ENCODE results near the gene XPO4.

The XPO4 gene

GRCh38 chr13:20803180-20803965 is 99.2 kb downstream of the XPO4 start:
- H3K36me3 ChIP-seq (ENCODE audit: control insufficient read depth, insufficient read depth, low read length) = no peaks in the 10 kb centered on the region
- no peak overlapping the region for H3K4me2 ChIP-seq (ENCODE audit: low read length)
- no peaks in the 10 kb centered on the region for H3K9me3 ChIP-seq (ENCODE audit: control insufficient read depth, low read length)
- H3K27ac ChIP-seq = no peak overlapping the region
- no peak overlapping the region for H3K9ac ChIP-seq
- H2AFZ ChIP-seq = no peak overlapping the region
- no peaks in the 10 kb centered on the region for H3K27me3 ChIP-seq (ENCODE audit: control insufficient read depth, insufficient read depth, low read length)
- H3K79me2 ChIP-seq = no peaks in the 10 kb centered on the region
- H3K4me1 ChIP-seq = no peaks in the 10 kb centered on the region
- H3K4me3 ChIP-seq (ENCODE audit: low read depth, low read length) = no peak overlapping the region
- TF ChIP-seq CTCF (IDR thresholded peaks at IDR 0.05) = no peak

- no peak overlapping the region for H3K9ac ChIP-seq
- H3K36me3 ChIP-seq (ENCODE audit: control insufficient read depth, insufficient read depth, low read length) = no peaks in the 10 kb centered on the region
- H3K4me1 ChIP-seq = no peaks in the 10 kb centered on the region
- H3K4me2 ChIP-seq (ENCODE audit: low read length) = no peak overlapping the region
- H3K27ac ChIP-seq = no peak overlapping the region
- no peaks in the 10 kb centered on the region for H3K9me3 ChIP-seq (ENCODE audit: control insufficient read depth, low read length)
- no peak for TF ChIP-seq CTCF (IDR thresholded peaks at IDR 0.05)
- no peak overlapping the region for H3K4me3 ChIP-seq (ENCODE audit: low read depth, low read length)
- no peaks in the 10 kb centered on the region for H3K27me3 ChIP-seq (ENCODE audit: control insufficient read depth, insufficient read depth, low read length)
- H2AFZ ChIP-seq = no peak overlapping the region
- H3K79me2 ChIP-seq = no peaks in the 10 kb centered on the region
Observed at GRCh38 chr13:20801707-20802106, 100.8 kb downstream of the XPO4 start.

- no peaks in the 10 kb centered on the region for H3K79me2 ChIP-seq
- no peak for TF ChIP-seq CTCF (IDR thresholded peaks at IDR 0.05)
- no peak overlapping the region for H3K4me2 ChIP-seq (ENCODE audit: low read length)
- no peaks in the 10 kb centered on the region for H3K36me3 ChIP-seq (ENCODE audit: control insufficient read depth, insufficient read depth, low read length)
- no peaks in the 10 kb centered on the region for H3K4me1 ChIP-seq
- H2AFZ ChIP-seq = no peak overlapping the region
- no peaks in the 10 kb centered on the region for H3K27me3 ChIP-seq (ENCODE audit: control insufficient read depth, insufficient read depth, low read length)
- no peaks in the 10 kb centered on the region for H3K9me3 ChIP-seq (ENCODE audit: control insufficient read depth, low read length)
- H3K4me3 ChIP-seq (ENCODE audit: low read depth, low read length) = no peak overlapping the region
- H3K9ac ChIP-seq = no peak overlapping the region
- H3K27ac ChIP-seq = no peak overlapping the region
Observed at GRCh38 chr13:20799726-20800416, 102.7 kb downstream of the XPO4 start.

GRCh38 chr13:20798027-20798426 is 104.5 kb downstream of the XPO4 start:
- Histone ChIP-seq H3K4me2 (ENCODE audit: low read length) (no peak overlapping the region), H3K27ac (no peak overlapping the region), H2AFZ (no peak overlapping the region), H3K4me1 (no peaks in the 10 kb centered on the region), H3K9me3 (ENCODE audit: control insufficient read depth, low read length) (no peaks in the 10 kb centered on the region), H3K9ac (no peak overlapping the region), H3K27me3 (ENCODE audit: control insufficient read depth, insufficient read depth, low read length) (no peaks in the 10 kb centered on the region), H3K79me2 (no peaks in the 10 kb centered on the region), H3K36me3 (ENCODE audit: control insufficient read depth, insufficient read depth, low read length) (no peaks in the 10 kb centered on the region), H3K4me3 (ENCODE audit: low read depth, low read length) (no peak overlapping the region)
- no peak for TF ChIP-seq CTCF (IDR thresholded peaks at IDR 0.05)

Data from parathyroid adenoma (tissue), 2 donors.